Urinary bladder (tissue), 4 donors: ENCODE data around the gene NEDD8. TPM values are rescaled to one million over a fixed set of nuclear protein-coding genes. Genes with fewer than 3 reads are reported as not detected.
"Not testable (repeated sequence)": the region's sequence is repeated elsewhere in the genome, so short reads cannot be mapped to it uniquely, and the experiment has no call there.

Source experiments
- DNase-seq: peaks from one replicate; pipeline ENCODE4 v3.0.0-alpha.2; 2015; ENCODE audit errors: extremely low spot score
- H3K27ac ChIP-seq: one replicate; pipeline ENCODE4 v1.5.1; 2013; ENCODE audit warnings: low read depth, mild to moderate bottlenecking, moderate library complexity
- H3K36me3 ChIP-seq: one replicate; pipeline ENCODE4 v1.6.1; 2013; ENCODE audit warnings: mild to moderate bottlenecking, moderate library complexity; ENCODE audit not compliant: insufficient read depth
- H3K4me1 ChIP-seq: one replicate; pipeline ENCODE4 v1.6.1; 2013; ENCODE audit warnings: mild to moderate bottlenecking, moderate library complexity; ENCODE audit not compliant: insufficient read depth
- H3K4me3 ChIP-seq: one replicate; pipeline ENCODE4 v1.5.1; 2013; ENCODE audit warnings: low read depth, low read length
- WGBS: extraction: QIAGEN DNeasy Blood & Tissue Kit; methylation state at CpG from one replicate; pipeline ENCODE4 v1.1.7; 2013; 5-methylcytosine and 5-hydroxymethylcytosine counted together
- polyA plus RNA-seq: library from polyadenylated mRNA; stranded (reverse); fragments of 200-250 nt; gene quantifications from one replicate; pipeline ENCODE4 v1.2.3, GENCODE V29; 2013
- total RNA-seq: library from RNA; depleted of rRNA; stranded (reverse); fragments of >200 nt; gene quantifications from one replicate; pipeline ENCODE4 v1.2.3, GENCODE V29; 2014
- donor health status: healthy with polysubstance abuse.
- donor health status: healthy.

The NEDD8 gene
- total and polyA plus RNA-seq, 2 donors: 73.8 to 220 TPM

- peak; percentile 56 for DNase-seq
- H3K27ac ChIP-seq: peak within 1 kb of the TSS; percentile 87
- under 1% methylated on average over 40 of the region's 40 CpGs for WGBS
- H3K4me1 ChIP-seq: no peaks in the 10 kb centered on the region
- no peaks in the 10 kb centered on the region for H3K36me3 ChIP-seq
- H3K4me3 ChIP-seq: peak within 1 kb of the TSS; percentile 70
Measured at GRCh38 chr14:24215495-24216344, 16.4 kb downstream of the NEDD8 start, which contains the start of gene MDP1. MDP1 (minus strand) TSS chr14:24216066; CDS start chr14:24215955, 111 bp downstream.

DNA sequence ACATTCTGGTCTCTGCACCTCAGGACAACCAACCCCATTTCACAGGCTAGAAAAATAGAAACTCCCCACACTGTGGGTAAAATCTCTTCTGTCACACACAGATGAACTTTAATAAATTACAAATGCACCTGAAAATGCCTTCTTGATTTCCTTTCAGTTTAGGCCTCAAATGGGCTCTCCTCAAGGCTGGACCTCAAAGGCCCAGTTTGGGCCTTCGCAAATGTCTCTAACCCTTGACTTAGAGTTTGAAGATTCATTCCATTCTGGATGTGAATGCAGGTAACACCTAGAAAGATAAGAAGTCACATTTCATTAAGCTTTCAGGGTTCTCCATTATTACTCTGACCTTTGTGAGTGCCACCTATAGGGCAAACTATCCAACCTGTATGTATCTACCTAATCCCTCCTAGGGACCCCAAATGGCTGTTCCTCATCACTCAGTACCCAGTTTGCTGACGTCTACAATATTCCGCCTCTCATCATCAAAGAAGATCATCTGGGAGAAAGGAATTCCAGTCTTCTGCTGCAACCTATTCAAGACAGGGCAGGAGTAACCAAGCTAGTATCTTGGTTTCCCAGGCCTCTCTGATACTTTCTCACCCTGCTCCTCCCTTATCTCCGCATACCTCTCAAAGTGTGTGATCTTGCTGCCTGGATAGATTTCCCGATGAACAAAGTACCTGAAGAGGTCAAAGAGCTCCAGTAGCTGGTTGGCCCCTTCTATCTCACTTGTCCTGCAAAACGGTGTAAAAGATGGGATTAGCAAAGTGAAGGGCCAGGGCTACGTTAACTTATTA, 18.1 kb downstream of the NEDD8 start:
- WGBS: 90% methylated on average over 7 of the region's 7 CpGs
- H3K4me1 ChIP-seq: no peaks in the 10 kb centered on the region
- H3K36me3 ChIP-seq: no peaks in the 10 kb centered on the region
- no peak overlapping the region for H3K4me3 ChIP-seq
- no peak for DNase-seq
- H3K27ac ChIP-seq: peak overlapping the region; percentile 42

- Histone ChIP-seq H3K36me3 (no peaks in the 10 kb centered on the region), H3K4me3 (peak within 1 kb of the TSS; percentile 62), H3K4me1 (no peaks in the 10 kb centered on the region), H3K27ac (peak within 1 kb of the TSS; percentile 97)
- DNase-seq: peak; percentile 95
- under 1% methylated on average over 53 of the region's 53 CpGs for WGBS
Measured at GRCh38 chr14:24212924-24213865, 19.0 kb downstream of the NEDD8 start, which contains the start of gene CHMP4A. CHMP4A (minus strand) TSS chr14:24213488; CDS start chr14:24213439, 49 bp downstream.

DNA sequence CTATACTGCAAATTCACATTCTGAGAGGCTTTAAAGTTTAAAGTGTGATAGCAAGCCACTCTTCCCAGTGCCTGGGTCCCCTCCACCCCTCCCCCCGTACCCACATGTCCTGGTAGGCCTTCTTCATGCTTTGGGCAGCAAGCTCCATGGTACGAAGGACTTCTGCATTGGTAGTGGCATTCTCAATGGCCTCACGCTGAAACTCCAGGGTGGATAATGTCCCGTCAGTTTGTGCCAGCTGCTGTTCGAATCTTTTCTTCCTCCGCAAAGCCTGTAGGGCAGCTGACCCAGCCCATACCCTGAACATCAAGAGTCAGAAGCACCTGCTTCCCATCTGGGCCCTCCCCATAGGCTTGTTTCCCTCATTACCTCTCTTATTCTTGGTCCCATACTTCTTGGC, 20.9 kb downstream of the NEDD8 start:
- Histone ChIP-seq H3K4me3 (no peak overlapping the region), H3K27ac (no peak overlapping the region), H3K4me1 (no peaks in the 10 kb centered on the region), H3K36me3 (no peaks in the 10 kb centered on the region)
- 93% methylated on average over 6 of the region's 6 CpGs for WGBS
- no peak for DNase-seq

DNA sequence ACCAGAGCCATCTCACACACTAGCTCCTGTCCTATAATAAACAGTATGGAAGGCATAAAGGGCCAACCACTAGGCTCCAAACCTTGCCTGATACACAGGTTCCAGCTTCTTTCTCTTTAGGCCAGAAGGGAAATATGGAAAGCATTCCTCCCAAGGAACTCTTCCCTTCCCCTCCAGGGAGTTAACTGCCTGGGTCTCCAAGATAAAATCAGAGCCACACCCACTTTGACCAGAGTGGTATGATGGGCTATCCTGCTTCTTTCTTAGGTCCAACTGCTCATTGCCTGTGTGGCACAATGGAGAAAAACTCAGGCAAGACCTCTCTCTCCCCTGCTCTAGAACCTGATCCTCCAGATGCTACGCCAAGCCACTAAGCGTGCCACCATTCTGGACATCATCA, 24.5 kb downstream of the NEDD8 start:
- no peaks in the 10 kb centered on the region for H3K36me3 ChIP-seq
- no peak for DNase-seq
- H3K27ac ChIP-seq: no peak overlapping the region
- no peaks in the 10 kb centered on the region for H3K4me1 ChIP-seq
- no peak overlapping the region for H3K4me3 ChIP-seq
- over 99% methylated on average over 2 of the region's 2 CpGs for WGBS

DNA sequence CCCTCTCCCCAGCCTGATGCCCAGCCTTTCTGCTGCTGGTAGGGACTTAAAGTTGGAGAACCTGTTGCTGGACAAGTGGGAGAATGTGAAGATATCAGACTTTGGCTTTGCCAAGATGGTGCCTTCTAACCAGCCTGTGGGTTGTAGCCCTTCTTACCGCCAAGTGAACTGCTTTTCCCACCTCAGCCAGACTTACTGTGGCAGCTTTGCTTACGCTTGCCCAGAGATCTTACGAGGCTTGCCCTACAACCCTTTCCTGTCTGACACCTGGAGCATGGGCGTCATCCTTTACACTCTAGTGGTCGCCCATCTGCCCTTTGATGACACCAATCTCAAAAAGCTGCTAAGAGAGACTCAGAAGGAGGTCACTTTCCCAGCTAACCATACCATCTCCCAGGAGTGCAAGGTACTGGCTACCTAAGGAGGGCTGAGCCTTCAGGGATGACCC, 25.0 kb downstream of the NEDD8 start:
- Histone ChIP-seq H3K4me3 (no peak overlapping the region), H3K36me3 (no peaks in the 10 kb centered on the region), H3K4me1 (no peaks in the 10 kb centered on the region), H3K27ac (no peak overlapping the region)
- 95% methylated on average over 5 of the region's 5 CpGs for WGBS
- DNase-seq: no peak

DNA sequence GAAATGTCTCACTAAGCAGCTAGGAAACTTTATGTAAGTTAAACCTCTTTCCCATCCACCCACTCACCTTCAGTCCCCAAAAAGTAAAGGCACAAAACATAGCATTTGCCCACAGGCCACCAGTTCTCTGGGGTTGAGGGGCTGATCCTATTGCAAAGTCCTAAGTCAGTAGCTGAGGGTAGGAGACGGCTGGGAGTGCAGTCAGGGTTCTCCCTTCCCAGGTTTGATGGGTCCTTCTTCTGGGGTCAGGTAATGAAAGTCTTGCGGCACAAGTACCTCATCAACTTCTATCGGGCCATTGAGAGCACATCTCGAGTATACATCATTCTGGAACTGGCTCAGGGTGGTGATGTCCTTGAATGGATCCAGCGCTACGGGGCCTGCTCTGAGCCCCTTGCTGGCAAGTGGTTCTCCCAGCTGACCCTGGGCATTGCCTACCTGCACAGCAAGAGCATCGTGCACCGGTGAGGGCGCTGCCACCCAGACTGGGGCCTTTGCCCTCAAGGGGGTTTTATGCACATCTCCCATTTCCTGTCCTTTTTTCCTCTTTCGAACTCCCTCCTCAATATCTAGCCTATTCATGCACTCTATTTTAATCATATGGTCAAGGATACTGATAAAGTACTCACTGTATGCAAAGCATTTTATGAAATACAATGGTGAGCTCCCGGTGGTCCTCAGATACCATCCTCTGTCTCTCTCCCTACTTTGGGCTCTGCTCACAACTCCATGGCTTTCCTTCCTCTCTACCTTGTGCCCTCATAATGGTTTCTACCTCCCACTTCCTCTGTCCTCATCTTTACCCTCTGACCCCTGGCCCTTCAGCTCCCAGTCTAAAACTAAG, 25.7 kb downstream of the NEDD8 start:
- no peak overlapping the region for H3K4me3 ChIP-seq
- DNase-seq: no peak
- peaks cover under 1% of the 10 kb centered on the region for H3K36me3 ChIP-seq
- no peaks in the 10 kb centered on the region for H3K4me1 ChIP-seq
- H3K27ac ChIP-seq: no peak overlapping the region
- 97% methylated on average over 11 of the region's 11 CpGs for WGBS

GRCh38 chr14:24204163-24205146, 27.7 kb downstream of the NEDD8 start:
- no peaks in the 10 kb centered on the region for H3K4me1 ChIP-seq
- no peak overlapping the region for H3K27ac ChIP-seq
- DNase-seq: no peak
- 90% methylated on average over 7 of the region's 7 CpGs for whole genome bisulfite sequencing
- no peak overlapping the region for H3K4me3 ChIP-seq
- H3K36me3 ChIP-seq: peaks cover 2% of the 10 kb centered on the region

DNA sequence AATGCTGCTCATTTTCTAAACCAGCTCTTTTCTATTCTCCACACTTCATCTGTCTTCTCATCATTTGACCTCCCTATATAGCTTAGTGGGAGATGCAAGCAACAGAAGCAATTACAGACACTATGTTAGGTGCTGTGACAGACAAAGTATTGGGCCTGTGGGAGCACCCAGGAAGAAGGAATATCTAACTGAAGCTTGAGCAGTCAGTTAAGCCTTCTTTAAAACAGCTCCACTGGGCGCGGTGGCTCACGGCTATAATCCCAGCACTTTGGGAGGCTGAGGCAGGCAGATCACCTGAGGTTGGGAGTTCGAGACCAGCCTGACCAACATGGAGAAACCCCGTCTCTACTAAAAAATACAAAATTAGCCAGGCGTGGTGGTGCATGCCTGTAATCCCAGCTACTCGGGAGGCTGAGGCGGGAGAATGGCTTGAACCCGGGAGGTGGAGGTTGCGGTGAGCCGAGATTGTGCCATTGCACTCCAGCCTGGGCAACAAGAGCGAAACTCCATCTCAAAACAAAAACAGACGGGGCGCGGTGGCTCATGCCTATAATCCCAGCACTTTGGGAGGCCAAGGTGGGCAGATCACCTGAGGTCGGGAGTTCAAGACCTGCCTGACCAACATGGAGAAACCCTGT, 28.8 kb downstream of the NEDD8 start:
- 97% methylated on average over 16 of the region's 16 CpGs for WGBS
- not testable (repeated sequence) for H3K4me1 ChIP-seq, H3K36me3 ChIP-seq, H3K4me3 ChIP-seq, H3K27ac ChIP-seq, DNase-seq

DNA sequence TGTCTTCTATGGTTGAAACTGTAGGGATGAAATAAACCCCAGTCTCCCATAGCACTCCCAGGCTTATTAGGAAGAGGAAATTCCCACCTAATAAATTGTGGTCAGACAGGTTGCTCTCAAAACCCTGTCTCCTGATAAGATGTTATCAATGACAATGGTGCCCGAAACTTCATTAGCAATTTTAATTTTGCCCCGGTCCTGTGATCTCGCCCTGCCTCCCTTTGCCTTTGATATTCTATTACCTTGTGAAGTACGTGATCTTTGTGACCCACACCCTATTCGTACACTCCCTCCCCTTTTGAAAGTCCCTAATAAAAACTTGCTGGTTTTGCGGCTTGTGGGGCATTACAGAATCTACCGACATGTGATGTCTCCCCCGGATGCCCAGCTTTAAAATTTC, 29.6 kb downstream of the NEDD8 start:
- WGBS: 81% methylated on average over 8 of the region's 8 CpGs
- H3K4me1 ChIP-seq, DNase-seq, H3K36me3 ChIP-seq, H3K27ac ChIP-seq, H3K4me3 ChIP-seq: not testable (repeated sequence)

GRCh38 chr14:24198814-24199524, 33.2 kb downstream of the NEDD8 start:
- Histone ChIP-seq H3K36me3 (peaks cover 2% of the 10 kb centered on the region), H3K4me3 (no peak overlapping the region), H3K4me1 (peaks cover 1% of the 10 kb centered on the region), H3K27ac (no peak overlapping the region)
- DNase-seq: no peak
- 82% methylated on average over 7 of the region's 7 CpGs for WGBS
